ENCODE results near the gene ENDOV. TPM values are rescaled to one million over a fixed set of nuclear protein-coding genes. Genes with fewer than 3 reads are reported as not detected.

The ENDOV gene
- total and polyA plus RNA-seq, 2 donors from 2014 or later, result 20.3 to 28.0 TPM

GRCh38 chr17:80477647-80478478 lies 62.9 kb downstream of the ENDOV start:
- FAIRE-seq, result no peak
- H3K27me3 ChIP-seq (ENCODE audit: control insufficient read depth, insufficient read depth, low read length), result peaks cover 33% of the 10 kb centered on the region
- H3K27ac ChIP-seq (ENCODE audit: low read depth in 2 of 2, low read length in 2 of 2), result no peak overlapping the region
- H3K9ac ChIP-seq (ENCODE audit: low read length in 3 of 3), result no peak overlapping the region
- intact Hi-C loops (cut with DNase I), result no loop called here
- H3K4me3 ChIP-seq (ENCODE audit: low read length in 3 of 3), result no peak overlapping the region
- H3K9me3 ChIP-seq (ENCODE audit: control insufficient read depth in 2 of 3, insufficient read depth in 1 of 3, low read length in 3 of 3), result no peaks in the 10 kb centered on the region
- H3K36me3 ChIP-seq (ENCODE audit: control insufficient read depth in 2 of 3, insufficient read depth in 3 of 3, low read length in 3 of 3), result no peaks in the 10 kb centered on the region
- peaks cover 0 to 15% (median 0%) of the 10 kb centered on the region in 3 donors for H3K4me1 ChIP-seq (ENCODE audit: control insufficient read depth in 2 of 3, insufficient read depth in 2 of 3, low read depth in 1 of 3, low read length in 3 of 3)
- peak; percentile 29 for TF ChIP-seq CTCF (IDR thresholded peaks at IDR 0.05; ENCODE audit: borderline replicate concordance, extremely low read depth, insufficient read depth)
- DNase-seq, result peak in 3 of 5 donors; percentile 64 to 80 (median 68)

GRCh38 chr17:80478487-80479245 lies 63.7 kb downstream of the ENDOV start:
- H3K9me3 ChIP-seq (ENCODE audit: control insufficient read depth in 2 of 3, insufficient read depth in 1 of 3, low read length in 3 of 3), result no peaks in the 10 kb centered on the region
- intact Hi-C loops (cut with DNase I), result no loop called here
- H3K36me3 ChIP-seq (ENCODE audit: control insufficient read depth in 2 of 3, insufficient read depth in 3 of 3, low read length in 3 of 3), result no peaks in the 10 kb centered on the region
- TF ChIP-seq CTCF (IDR thresholded peaks at IDR 0.05; ENCODE audit: borderline replicate concordance, extremely low read depth, insufficient read depth), result no peak
- peaks cover 0 to 15% (median 0%) of the 10 kb centered on the region in 3 donors for H3K4me1 ChIP-seq (ENCODE audit: control insufficient read depth in 2 of 3, insufficient read depth in 2 of 3, low read depth in 1 of 3, low read length in 3 of 3)
- peaks cover 28% of the 10 kb centered on the region for H3K27me3 ChIP-seq (ENCODE audit: control insufficient read depth, insufficient read depth, low read length)
- FAIRE-seq (no peak), DNase-seq (no peak)
- no peak overlapping the region for H3K4me3 ChIP-seq (ENCODE audit: low read length in 3 of 3)
- H3K27ac ChIP-seq (ENCODE audit: low read depth in 2 of 2, low read length in 2 of 2), result no peak overlapping the region
- H3K9ac ChIP-seq (ENCODE audit: low read length in 3 of 3), result no peak overlapping the region

GRCh38 chr17:80479246-80479566 lies 64.2 kb downstream of the ENDOV start:
- Histone ChIP-seq H3K27ac (ENCODE audit: low read depth in 2 of 2, low read length in 2 of 2) (no peak overlapping the region), H3K4me1 (ENCODE audit: control insufficient read depth in 2 of 3, insufficient read depth in 2 of 3, low read depth in 1 of 3, low read length in 3 of 3) (peaks cover 0 to 15% (median 0%) of the 10 kb centered on the region in 3 donors), H3K4me3 (ENCODE audit: low read length in 3 of 3) (no peak overlapping the region), H3K27me3 (ENCODE audit: control insufficient read depth, insufficient read depth, low read length) (peaks cover 28% of the 10 kb centered on the region), H3K9me3 (ENCODE audit: control insufficient read depth in 2 of 3, insufficient read depth in 1 of 3, low read length in 3 of 3) (no peaks in the 10 kb centered on the region), H3K36me3 (ENCODE audit: control insufficient read depth in 2 of 3, insufficient read depth in 3 of 3, low read length in 3 of 3) (no peaks in the 10 kb centered on the region), H3K9ac (ENCODE audit: low read length in 3 of 3) (no peak overlapping the region)
- TF ChIP-seq CTCF (IDR thresholded peaks at IDR 0.05; ENCODE audit: borderline replicate concordance, extremely low read depth, insufficient read depth), result no peak
- DNase-seq, result no peak
- FAIRE-seq, result no peak
- intact Hi-C loops (cut with DNase I), result no loop called here

Measured in kidney (tissue), 14 donors.